ENCODE measurements around the gene RBP2. TPM values are rescaled to one million over a fixed set of nuclear protein-coding genes. Genes with fewer than 3 reads are reported as not detected.

RBP2 gene
- total RNA-seq, 2 experiments from 2014 or later = not detected

GRCh38 chr3:139473155-139473771, 3.1 kb downstream of the RBP2 start:
- H3K4me3 ChIP-seq (ENCODE audit: low read depth, low read length, poor library complexity, severe bottlenecking) = no peak overlapping the region
- no peaks in the 10 kb centered on the region for H3K4me1 ChIP-seq (ENCODE audit: insufficient read depth, low read length, poor library complexity, severe bottlenecking)
- TF ChIP-seq, protein P1, sequence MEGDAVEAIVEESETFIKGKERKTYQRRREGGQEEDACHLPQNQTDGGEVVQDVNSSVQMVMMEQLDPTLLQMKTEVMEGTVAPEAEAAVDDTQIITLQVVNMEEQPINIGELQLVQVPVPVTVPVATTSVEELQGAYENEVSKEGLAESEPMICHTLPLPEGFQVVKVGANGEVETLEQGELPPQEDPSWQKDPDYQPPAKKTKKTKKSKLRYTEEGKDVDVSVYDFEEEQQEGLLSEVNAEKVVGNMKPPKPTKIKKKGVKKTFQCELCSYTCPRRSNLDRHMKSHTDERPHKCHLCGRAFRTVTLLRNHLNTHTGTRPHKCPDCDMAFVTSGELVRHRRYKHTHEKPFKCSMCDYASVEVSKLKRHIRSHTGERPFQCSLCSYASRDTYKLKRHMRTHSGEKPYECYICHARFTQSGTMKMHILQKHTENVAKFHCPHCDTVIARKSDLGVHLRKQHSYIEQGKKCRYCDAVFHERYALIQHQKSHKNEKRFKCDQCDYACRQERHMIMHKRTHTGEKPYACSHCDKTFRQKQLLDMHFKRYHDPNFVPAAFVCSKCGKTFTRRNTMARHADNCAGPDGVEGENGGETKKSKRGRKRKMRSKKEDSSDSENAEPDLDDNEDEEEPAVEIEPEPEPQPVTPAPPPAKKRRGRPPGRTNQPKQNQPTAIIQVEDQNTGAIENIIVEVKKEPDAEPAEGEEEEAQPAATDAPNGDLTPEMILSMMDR (conservative IDR thresholded peaks at IDR 0.05; ENCODE audit: low read length) = no peak
- TF ChIP-seq EZH2phosphoT487 (IDR thresholded peaks at IDR 0.05; ENCODE audit: borderline replicate concordance, low read depth, low read length) = no peak
- no TSS peak for BruUV-seq (replicated peaks)
- no peaks in the 10 kb centered on the region for H3K9me2 ChIP-seq (ENCODE audit: insufficient read depth, low read length)
- no peak overlapping the region for H3K27ac ChIP-seq (ENCODE audit: low read depth, low read length, poor library complexity, severe bottlenecking)
- intact Hi-C loops (cut with micrococcal nuclease; ENCODE audit: unreplicated experiment) = no loop called here
- no peaks in the 10 kb centered on the region for H3K79me2 ChIP-seq (ENCODE audit: insufficient read depth, low read depth, low read length)
- ChIA-PET POLR2A (no interaction called here), CTCF (ENCODE audit: unreplicated experiment) (no interaction called here)
- no peak for DNase-seq (ENCODE audit: low spot score)
- no peak overlapping the region for H3K4me2 ChIP-seq (ENCODE audit: low read length)
- H3K9me3 ChIP-seq (ENCODE audit: low read length) = no peaks in the 10 kb centered on the region
- no peaks in the 10 kb centered on the region for H3K36me3 ChIP-seq (ENCODE audit: insufficient read depth, low read length)
- H4K20me1 ChIP-seq (ENCODE audit: insufficient read depth, low read length) = no peaks in the 10 kb centered on the region
- no peak overlapping the region for H2AFZ ChIP-seq (ENCODE audit: low read length)

GRCh38 chr3:139472380-139473010, 3.8 kb downstream of the RBP2 start:
- no peaks in the 10 kb centered on the region for H3K79me2 ChIP-seq (ENCODE audit: insufficient read depth, low read depth, low read length)
- no peak overlapping the region for H3K4me2 ChIP-seq (ENCODE audit: low read length)
- no peak overlapping the region for H2AFZ ChIP-seq (ENCODE audit: low read length)
- no peak overlapping the region for H3K4me3 ChIP-seq (ENCODE audit: low read depth, low read length, poor library complexity, severe bottlenecking)
- BruUV-seq (replicated peaks) = no TSS peak
- ChIA-PET POLR2A (no interaction called here), CTCF (ENCODE audit: unreplicated experiment) (no interaction called here)
- intact Hi-C loops (cut with micrococcal nuclease; ENCODE audit: unreplicated experiment) = no loop called here
- no peak for DNase-seq (ENCODE audit: low spot score)
- no peaks in the 10 kb centered on the region for H3K9me3 ChIP-seq (ENCODE audit: low read length)
- H3K4me1 ChIP-seq (ENCODE audit: insufficient read depth, low read length, poor library complexity, severe bottlenecking) = no peaks in the 10 kb centered on the region
- no peaks in the 10 kb centered on the region for H4K20me1 ChIP-seq (ENCODE audit: insufficient read depth, low read length)
- no peak overlapping the region for H3K27ac ChIP-seq (ENCODE audit: low read depth, low read length, poor library complexity, severe bottlenecking)
- H3K9me2 ChIP-seq (ENCODE audit: insufficient read depth, low read length) = no peaks in the 10 kb centered on the region
- no peaks in the 10 kb centered on the region for H3K36me3 ChIP-seq (ENCODE audit: insufficient read depth, low read length)
- TF ChIP-seq, protein P1 (conservative IDR thresholded peaks at IDR 0.05; ENCODE audit: low read length) = no peak
- no peak for TF ChIP-seq EZH2phosphoT487 (IDR thresholded peaks at IDR 0.05; ENCODE audit: borderline replicate concordance, low read depth, low read length)

DNA sequence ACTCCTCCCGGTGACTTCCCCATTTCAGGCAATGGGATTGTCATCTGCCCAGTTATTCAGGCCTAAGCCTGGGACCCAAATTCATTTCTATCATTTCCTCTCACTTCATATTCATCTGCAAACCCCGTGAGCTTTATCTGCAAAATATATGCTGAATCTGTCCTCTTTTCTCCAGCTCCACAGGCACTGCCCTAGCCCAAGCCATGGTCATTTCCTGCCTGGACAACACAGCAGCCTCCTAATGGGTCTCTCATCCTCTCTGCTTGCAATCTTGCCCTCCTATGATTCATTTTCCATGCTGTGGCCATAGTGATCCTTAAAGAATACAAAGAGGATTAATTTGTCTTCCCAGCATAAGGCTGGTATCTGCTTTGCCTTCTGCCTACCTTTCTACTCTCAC, 6.1 kb downstream of the RBP2 start:
- no peak for TF ChIP-seq EZH2phosphoT487 (IDR thresholded peaks at IDR 0.05; ENCODE audit: borderline replicate concordance, low read depth, low read length)
- TF ChIP-seq, protein P1 (conservative IDR thresholded peaks at IDR 0.05; ENCODE audit: low read length) = no peak
- intact Hi-C loops (cut with micrococcal nuclease; ENCODE audit: unreplicated experiment) = no loop called here
- no peak overlapping the region for H3K27ac ChIP-seq (ENCODE audit: low read depth, low read length, poor library complexity, severe bottlenecking)
- H3K4me2 ChIP-seq (ENCODE audit: low read length) = no peak overlapping the region
- H3K79me2 ChIP-seq (ENCODE audit: insufficient read depth, low read depth, low read length) = no peaks in the 10 kb centered on the region
- H3K9me2 ChIP-seq (ENCODE audit: insufficient read depth, low read length) = no peaks in the 10 kb centered on the region
- H3K4me1 ChIP-seq (ENCODE audit: insufficient read depth, low read length, poor library complexity, severe bottlenecking) = no peaks in the 10 kb centered on the region
- H3K9me3 ChIP-seq (ENCODE audit: low read length) = no peaks in the 10 kb centered on the region
- BruUV-seq (replicated peaks) = no TSS peak
- no peak for DNase-seq (ENCODE audit: low spot score)
- H3K36me3 ChIP-seq (ENCODE audit: insufficient read depth, low read length) = no peaks in the 10 kb centered on the region
- CTCF ChIA-PET (ENCODE audit: unreplicated experiment) = no interaction called here
- no peak overlapping the region for H2AFZ ChIP-seq (ENCODE audit: low read length)
- H4K20me1 ChIP-seq (ENCODE audit: insufficient read depth, low read length) = no peaks in the 10 kb centered on the region
- no peak overlapping the region for H3K4me3 ChIP-seq (ENCODE audit: low read depth, low read length, poor library complexity, severe bottlenecking)
- POLR2A ChIA-PET = no interaction called here

Data from OCI-LY7 (cell line).